Aorta (tissue), 5 donors: Measurements from ENCODE around the gene YWHAE. TPM values are rescaled to one million over a fixed set of nuclear protein-coding genes. Genes with fewer than 3 reads are reported as not detected.
A peak's percentile ranks its signal among the peaks of the same experiment; 100 is the strongest.
"Not testable (repeated sequence)": the region's sequence is repeated elsewhere in the genome, so short reads cannot be mapped to it uniquely, and the experiment has no call there.

Source experiments
- ATAC-seq: fragments of 200-7000 bp; cut with Tn5 transposase; one replicate; pipeline ENCODE4 v1.9.1; 2022; ENCODE audit warnings: moderate library complexity; ENCODE audit not compliant: low FRiP score
- DNase-seq, 2 donors: peaks; one replicate each; pipeline ENCODE4 v3.0.0-alpha.2; 2020
- H3K27ac ChIP-seq, 2 donors: one replicate each; pipeline ENCODE4 v1.5.1; 2013; ENCODE audit warnings: low read length in 2 of 2, mild to moderate bottlenecking in 2 of 2, moderate library complexity in 2 of 2, control low read depth in 1 of 2, inconsistent platforms in 1 of 2, low read depth in 1 of 2
- H3K27me3 ChIP-seq, 2 donors: one replicate each; pipeline ENCODE4 v1.6.1; 2013; ENCODE audit warnings: control low read depth in 1 of 2, low read length in 1 of 2, mild to moderate bottlenecking in 1 of 2, moderate library complexity in 1 of 2; ENCODE audit not compliant: insufficient read depth in 2 of 2, control insufficient read depth in 1 of 2
- H3K36me3 ChIP-seq, 2 donors: one replicate each; pipeline ENCODE4 v1.6.1; 2013; ENCODE audit warnings: control low read depth in 1 of 2, low read length in 1 of 2, mild to moderate bottlenecking in 1 of 2; ENCODE audit not compliant: insufficient read depth in 2 of 2, control insufficient read depth in 1 of 2
- H3K4me1 ChIP-seq, 2 donors: one replicate each; pipeline ENCODE4 v1.6.1; 2013; ENCODE audit warnings: low read length in 2 of 2, control low read depth in 1 of 2, mild to moderate bottlenecking in 1 of 2, moderate library complexity in 1 of 2; ENCODE audit not compliant: insufficient read depth in 2 of 2, control insufficient read depth in 1 of 2
- H3K4me3 ChIP-seq, 2 donors: one replicate each; pipeline ENCODE4 v1.5.1; 2013; ENCODE audit warnings: low read length in 2 of 2, control low read depth in 1 of 2, mild to moderate bottlenecking in 1 of 2
- H3K9me3 ChIP-seq: one replicate; pipeline ENCODE4 v1.6.1; 2013; ENCODE audit warnings: mild to moderate bottlenecking, low read length; ENCODE audit not compliant: control insufficient read depth
- WGBS, 2 donors: extraction: QIAGEN DNeasy Blood & Tissue Kit; methylation state at CpG; one replicate each; pipeline ENCODE4 v1.1.7; 2013; 5-methylcytosine and 5-hydroxymethylcytosine counted together
- intact Hi-C, 2 donors: fragments of 100-400 bp; cut with DNase I; formaldehyde crosslinking; loops; one replicate each; pipeline versions ENCODE4 v1.14.2 to v1.15.0; 2022
- polyA plus RNA-seq, 2 donors: library from polyadenylated mRNA; stranded (reverse); fragments of 200-250 nt; gene quantifications; one replicate each; pipeline ENCODE4 v1.2.3, GENCODE V29; 2013
- total RNA-seq, 2 donors: library from RNA; stranded (reverse); fragmentation: NEBNext Ultra II Directional; extraction: Animal tissue kit (Norgen Biotek cat#: 25700); gene quantifications; one replicate each; pipeline ENCODE4 v1.2.1, GENCODE V29; 2021
- donor health status: healthy with polysubstance abuse.
- donor health status: Bipolar disorder and iron deficiency.
- donor health status: DM: no; HTN: no; CAD: no.
- donor health status: DM: no; HTN: no; CAD: no.
- donor health status: DM: yes; HTN: yes; CAD: no.

The YWHAE gene
- total and polyA plus RNA-seq, 4 donors, result 174 to 285 (median 248) TPM

- H3K9me3 ChIP-seq, ATAC-seq, intact Hi-C loops, H3K27me3 ChIP-seq, DNase-seq, H3K36me3 ChIP-seq, H3K4me1 ChIP-seq, H3K4me3 ChIP-seq, H3K27ac ChIP-seq: not testable (repeated sequence)
- 90 to 94% methylated on average over 10 of the region's 10 CpGs for WGBS, 2 donors
Observed at GRCh38 chr17:1418476-1418875, 18.5 kb upstream of the YWHAE start.

DNA sequence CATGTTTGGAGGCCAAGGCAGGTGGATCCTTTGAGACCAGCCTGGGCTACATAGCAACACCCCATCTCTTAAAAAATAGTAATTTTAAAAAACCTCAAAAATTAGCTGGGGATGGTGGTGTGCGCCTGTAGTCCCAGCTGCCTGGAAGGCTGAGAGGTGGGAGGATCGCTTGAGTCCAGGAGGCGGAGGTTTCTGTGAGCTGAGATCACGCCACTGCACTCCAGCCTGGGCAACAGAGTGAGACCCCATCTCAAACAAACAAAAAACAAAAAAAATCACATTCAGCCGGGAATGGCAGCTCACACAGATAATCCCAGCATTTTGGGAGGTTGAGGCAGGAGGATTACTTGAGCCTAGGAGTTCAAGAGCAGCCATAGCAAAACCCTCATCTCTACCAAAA, 16.4 kb upstream of the YWHAE start:
- DNase-seq (no peak), ATAC-seq (no peak)
- H3K4me1 ChIP-seq, result no peaks in the 10 kb centered on the region
- WGBS, 2 donors, result 94 to 97% methylated on average over 5 of the region's 5 CpGs
- no peak overlapping the region for H3K4me3 ChIP-seq
- no peaks in the 10 kb centered on the region for H3K9me3 ChIP-seq
- no peaks in the 10 kb centered on the region for H3K36me3 ChIP-seq
- no peaks in the 10 kb centered on the region for H3K27me3 ChIP-seq
- H3K27ac ChIP-seq, result no peak overlapping the region
- intact Hi-C loops, result no loop called here

GRCh38 chr17:1414634-1415033, 14.6 kb upstream of the YWHAE start:
- Histone ChIP-seq H3K27me3 (no peaks in the 10 kb centered on the region), H3K4me3 (no peak overlapping the region), H3K4me1 (no peaks in the 10 kb centered on the region), H3K9me3 (no peaks in the 10 kb centered on the region), H3K36me3 (no peaks in the 10 kb centered on the region), H3K27ac (no peak overlapping the region)
- intact Hi-C loops, result no loop called here
- ATAC-seq (no peak), DNase-seq (no peak)
- 60 to 76% methylated on average over 10 of the region's 10 CpGs for WGBS, 2 donors

DNA sequence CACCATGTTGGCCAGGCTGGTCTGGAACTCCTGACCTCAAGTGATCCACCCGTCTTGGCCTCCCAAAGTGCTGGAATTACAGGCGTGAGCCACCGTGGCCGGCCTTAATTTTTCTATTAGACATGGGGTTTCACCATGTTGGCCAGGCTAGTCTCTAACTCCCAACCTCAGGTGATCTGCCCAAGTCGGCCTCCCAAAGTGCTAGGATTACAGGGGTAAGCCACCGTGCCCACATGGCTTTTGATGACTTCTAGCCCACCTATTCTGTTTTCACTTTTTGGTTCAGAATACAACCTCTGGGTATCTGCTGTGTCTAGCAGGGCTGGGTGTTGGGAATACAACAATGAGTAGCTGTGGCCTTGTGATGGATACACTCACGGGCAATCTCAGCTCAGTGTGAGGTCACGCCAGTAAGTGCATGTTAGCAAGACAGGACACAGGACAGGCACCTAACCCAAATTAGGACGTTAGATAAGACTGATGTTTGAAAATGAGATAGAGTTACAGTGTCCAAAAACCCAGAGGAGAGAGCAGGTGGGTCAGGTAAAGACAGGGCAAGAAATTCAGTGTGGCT, 14.1 kb upstream of the YWHAE start:
- Histone ChIP-seq H3K4me3 (no peak overlapping the region), H3K36me3 (no peaks in the 10 kb centered on the region), H3K27me3 (no peaks in the 10 kb centered on the region), H3K27ac (no peak overlapping the region), H3K4me1 (no peaks in the 10 kb centered on the region), H3K9me3 (no peaks in the 10 kb centered on the region)
- DNase-seq (peak in 1 of 2 donors; percentile 57), ATAC-seq (no peak)
- intact Hi-C loops, result no loop called here
- WGBS, 2 donors, result 86% methylated on average over 9 of the region's 9 CpGs

GRCh38 chr17:1413281-1413791, 13.3 kb upstream of the YWHAE start:
- no peaks in the 10 kb centered on the region for H3K9me3 ChIP-seq
- 32 to 38% methylated on average over 6 of the region's 6 CpGs for WGBS, 2 donors
- no peak overlapping the region for H3K27ac ChIP-seq
- no peaks in the 10 kb centered on the region for H3K4me1 ChIP-seq
- H3K36me3 ChIP-seq, result no peaks in the 10 kb centered on the region
- no peaks in the 10 kb centered on the region for H3K27me3 ChIP-seq
- DNase-seq (peak; percentile 88 to 89), ATAC-seq (peak; percentile 86)
- no peak overlapping the region for H3K4me3 ChIP-seq
- intact Hi-C loops, result no loop called here

- intact Hi-C loops, result no loop called here
- peak; percentile 52 to 65 for DNase-seq
- H3K27ac ChIP-seq, result no peak overlapping the region
- WGBS, 2 donors, result 69 to 70% methylated on average over 27 of the region's 27 CpGs
- no peaks in the 10 kb centered on the region for H3K9me3 ChIP-seq
- H3K4me1 ChIP-seq, result no peaks in the 10 kb centered on the region
- H3K4me3 ChIP-seq, result no peak overlapping the region
- H3K36me3 ChIP-seq, result no peaks in the 10 kb centered on the region
- no peaks in the 10 kb centered on the region for H3K27me3 ChIP-seq
- ATAC-seq, result no peak
Observed at GRCh38 chr17:1412185-1413110, 12.4 kb upstream of the YWHAE start.

GRCh38 chr17:1402262-1402586, 2.2 kb upstream of the YWHAE start:
- no peak overlapping the region for H3K4me3 ChIP-seq
- H3K27me3 ChIP-seq, result no peaks in the 10 kb centered on the region
- intact Hi-C loops, result loop anchor here in 1 of 2 donors (10.0 kb wide), 1 partner anchor 53 kb away; the partner anchor contains the start of gene CRK
- H3K36me3 ChIP-seq, result no peaks in the 10 kb centered on the region
- 92 to 95% methylated on average over 4 of the region's 4 CpGs for WGBS, 2 donors
- H3K4me1 ChIP-seq, result peaks cover 0 to 6% of the 10 kb centered on the region in 2 donors
- DNase-seq (no peak), ATAC-seq (no peak)
- H3K27ac ChIP-seq, result no peak overlapping the region
- H3K9me3 ChIP-seq, result no peaks in the 10 kb centered on the region

- peak; percentile 70 to 89 for DNase-seq
- Histone ChIP-seq H3K4me3 (peak overlapping the region; percentile 78 to 87), H3K4me1 (peaks cover 0 to 6% of the 10 kb centered on the region in 2 donors), H3K9me3 (no peaks in the 10 kb centered on the region), H3K36me3 (no peaks in the 10 kb centered on the region), H3K27ac (peak overlapping the region; percentile 32 to 55), H3K27me3 (no peaks in the 10 kb centered on the region)
- 1% methylated on average over 41 of the region's 41 CpGs for WGBS, 2 donors
- intact Hi-C loops, result loop anchor here in 1 of 2 donors (10.0 kb wide), 1 partner anchor 116 kb away; the partner anchor contains the start of gene INPP5K
- peak; percentile 65 for ATAC-seq
Observed at GRCh38 chr17:1398931-1399678, 917 bp downstream of the YWHAE start.
